CD4-positive, alpha-beta T cell treated with Interleukin-15 for 4 hours (primary cell): ENCODE measurements around the gene P2RX4.
A peak's percentile ranks its signal among the peaks of the same experiment; 100 is the strongest.
"Not testable (repeated sequence)": the region's sequence is repeated elsewhere in the genome, so short reads cannot be mapped to it uniquely, and the experiment has no call there.

ENCODE experiments used
- DNase-seq: peaks from one replicate; pipeline ENCODE4 v3.0.0-alpha.2; 2020; ENCODE audit warnings: low spot score

Gene P2RX4

GRCh38 chr12:121189131-121189530, 20.8 kb upstream of the P2RX4 start:
- DNase-seq = no peak

DNA sequence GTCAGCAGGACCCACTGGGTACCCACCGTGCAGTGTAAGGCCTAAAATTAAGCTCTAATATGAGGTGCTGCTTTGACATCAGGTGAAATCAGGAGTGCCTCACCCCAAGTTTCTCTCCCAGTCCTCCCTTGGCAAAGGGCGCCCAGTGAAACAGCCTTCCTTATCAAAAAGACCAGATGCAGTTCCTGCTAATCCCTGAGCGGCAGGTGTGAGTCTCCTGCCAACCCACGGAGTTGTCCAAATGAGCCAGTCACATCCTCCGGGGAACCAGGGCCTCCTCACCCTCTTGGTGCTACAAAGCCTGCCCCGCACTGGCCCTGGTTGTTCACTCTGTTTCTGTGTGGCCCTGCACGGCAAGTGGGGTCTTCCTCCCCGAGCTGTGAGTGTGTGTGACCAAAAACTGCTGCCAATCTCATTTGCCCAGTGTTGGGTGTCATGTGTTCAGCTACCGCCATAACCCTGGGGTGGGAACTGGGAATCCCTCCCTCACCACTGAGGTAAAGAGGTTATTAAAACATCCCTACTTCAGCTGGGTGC, 20.2 kb upstream of the P2RX4 start:
- no peak for DNase-seq

GRCh38 chr12:121190523-121191031, 19.4 kb upstream of the P2RX4 start:
- DNase-seq = peak; percentile 6

DNA sequence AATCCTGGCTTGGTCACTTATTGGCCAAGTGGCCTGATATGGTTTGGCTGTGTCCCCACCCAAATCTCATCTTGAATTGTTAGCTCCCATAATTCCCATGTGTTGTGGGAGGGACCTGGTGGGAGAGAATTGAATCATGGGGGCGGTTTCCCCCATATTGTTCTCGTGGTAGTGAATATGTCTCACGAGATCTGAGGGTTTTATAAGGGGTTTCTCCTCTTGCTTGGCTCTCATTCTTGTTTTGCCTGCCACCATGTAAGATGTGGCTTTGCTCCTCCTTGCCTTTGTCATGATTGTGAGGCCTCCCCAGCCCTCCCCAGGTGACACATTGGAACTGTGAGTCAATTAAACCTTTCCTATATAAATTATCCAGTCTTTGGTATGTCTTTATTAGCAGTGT, 18.8 kb upstream of the P2RX4 start:
- DNase-seq = no peak

GRCh38 chr12:121196902-121197301, 13.0 kb upstream of the P2RX4 start:
- no peak for DNase-seq

DNA sequence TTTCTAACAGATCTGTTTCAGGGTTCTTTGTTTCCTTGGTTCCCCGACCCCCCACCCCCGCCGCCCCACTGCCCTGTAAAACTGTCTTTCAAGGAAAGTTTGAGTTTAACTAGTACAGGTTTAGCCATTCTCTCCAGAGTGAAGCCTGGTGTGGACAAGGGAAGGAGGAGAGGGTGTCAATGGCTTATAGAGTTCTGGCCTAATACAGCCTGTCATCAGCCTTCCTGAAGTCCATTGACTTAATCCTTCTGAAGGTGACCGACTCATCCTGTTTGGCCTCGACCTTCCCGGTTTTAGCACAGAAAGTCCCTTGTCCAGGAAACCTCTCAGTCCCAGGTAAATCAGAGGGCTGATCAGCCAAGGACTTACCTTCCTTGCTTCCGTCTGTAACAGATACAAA, 11.0 kb upstream of the P2RX4 start:
- no peak for DNase-seq

DNA sequence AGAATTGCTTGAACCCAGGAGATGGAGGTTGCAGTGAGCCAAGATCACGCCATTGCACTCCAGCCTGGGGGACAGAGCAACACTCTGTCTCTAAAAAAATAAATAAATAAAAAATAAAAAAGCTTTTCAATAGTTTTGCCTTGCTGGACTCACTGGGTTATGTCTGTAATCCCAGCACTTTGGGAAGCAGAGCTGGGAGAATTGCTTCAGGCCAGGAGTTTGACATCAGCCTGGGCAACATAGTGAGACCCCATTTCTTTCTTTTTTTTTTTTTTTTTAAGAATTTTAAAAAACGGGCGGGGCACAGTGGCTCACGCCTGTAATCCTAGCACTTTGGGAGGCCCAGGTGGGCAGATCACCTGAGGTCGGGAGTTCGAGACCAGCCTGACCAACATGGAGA, 8.8 kb upstream of the P2RX4 start:
- DNase-seq = not testable (repeated sequence)

DNA sequence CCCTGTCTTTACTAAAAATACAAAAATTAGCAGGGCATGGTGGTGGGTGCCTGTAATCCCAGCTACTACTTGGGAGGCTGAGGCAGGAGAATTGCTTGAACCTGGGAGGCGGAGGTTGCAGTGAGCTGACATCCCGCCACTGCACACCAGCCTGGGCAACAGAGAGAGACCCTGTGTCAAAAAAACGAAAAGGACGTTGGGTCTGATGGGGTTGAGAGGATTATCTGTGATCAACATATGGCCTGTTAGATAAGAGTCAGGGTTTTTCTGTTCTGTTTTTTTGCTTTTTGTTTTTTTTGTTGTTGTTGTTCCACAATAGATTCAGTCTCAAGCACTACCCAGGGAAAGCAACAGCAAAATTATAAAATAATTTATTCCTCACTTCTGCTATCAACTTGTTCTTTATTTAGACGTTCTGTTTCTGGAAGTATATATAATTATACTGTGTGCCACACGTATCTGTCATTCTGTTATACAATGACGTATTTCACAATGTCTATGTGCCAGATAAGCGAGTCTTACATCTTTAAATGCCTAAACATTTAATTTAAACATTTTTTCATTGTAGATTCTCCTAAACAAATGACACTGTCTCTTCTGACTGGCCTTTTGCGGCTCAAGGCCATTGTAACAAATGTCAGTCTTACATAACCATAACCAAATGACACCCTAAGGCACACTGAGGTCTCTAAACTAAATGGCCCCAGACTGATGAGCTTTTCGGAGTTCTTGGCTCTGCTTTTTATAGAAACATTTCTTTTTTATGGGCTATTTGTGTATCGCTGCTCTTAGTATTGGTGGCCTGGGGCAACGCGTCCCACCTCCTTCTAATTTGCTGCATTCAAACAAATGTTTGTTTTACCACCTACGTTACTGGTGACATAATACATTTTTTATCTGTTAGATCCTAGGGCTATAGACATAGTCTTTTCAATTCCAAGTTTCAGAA, 7.2 kb upstream of the P2RX4 start:
- no peak for DNase-seq

DNA sequence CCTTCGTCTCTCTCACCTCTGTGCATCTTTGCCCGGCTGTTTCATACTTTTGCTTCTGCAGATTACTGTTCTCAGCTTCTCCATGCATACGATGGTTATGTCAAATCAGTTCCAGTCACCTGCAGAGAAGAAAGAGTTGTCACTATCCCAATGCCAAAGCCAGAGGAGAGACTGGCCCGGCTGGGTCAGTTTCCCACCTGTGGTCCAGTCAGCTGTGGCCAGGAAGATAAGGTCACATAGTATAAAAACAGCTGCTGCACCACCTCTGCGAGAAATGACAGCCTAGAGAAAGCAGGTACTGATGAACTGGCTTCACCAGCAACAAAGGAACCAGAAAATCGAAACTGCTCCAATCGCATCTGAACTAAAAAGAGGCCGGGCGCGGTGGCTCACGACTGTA, 6.4 kb upstream of the P2RX4 start:
- no peak for DNase-seq

DNA sequence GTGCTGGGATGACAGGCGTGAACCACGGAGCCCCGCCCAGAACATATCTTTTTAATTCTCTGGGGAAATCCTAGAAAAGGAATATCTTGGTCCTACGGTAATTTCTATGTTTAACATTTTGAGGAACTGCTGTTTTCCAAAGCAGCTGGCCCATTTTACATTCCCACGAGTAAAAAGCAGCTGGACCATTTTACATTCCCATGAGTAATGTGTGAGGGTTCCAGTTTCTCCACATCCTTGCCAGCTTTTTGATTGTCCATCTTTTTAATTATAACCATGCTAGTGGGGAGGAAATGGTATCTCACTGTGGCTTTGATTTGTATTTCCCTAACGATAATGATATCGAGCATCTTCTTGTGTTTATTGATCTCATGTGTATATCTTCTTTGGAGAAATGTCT, 4.4 kb upstream of the P2RX4 start:
- DNase-seq = no peak

GRCh38 chr12:121208571-121208970, 1.4 kb upstream of the P2RX4 start:
- DNase-seq = not testable (repeated sequence)

DNA sequence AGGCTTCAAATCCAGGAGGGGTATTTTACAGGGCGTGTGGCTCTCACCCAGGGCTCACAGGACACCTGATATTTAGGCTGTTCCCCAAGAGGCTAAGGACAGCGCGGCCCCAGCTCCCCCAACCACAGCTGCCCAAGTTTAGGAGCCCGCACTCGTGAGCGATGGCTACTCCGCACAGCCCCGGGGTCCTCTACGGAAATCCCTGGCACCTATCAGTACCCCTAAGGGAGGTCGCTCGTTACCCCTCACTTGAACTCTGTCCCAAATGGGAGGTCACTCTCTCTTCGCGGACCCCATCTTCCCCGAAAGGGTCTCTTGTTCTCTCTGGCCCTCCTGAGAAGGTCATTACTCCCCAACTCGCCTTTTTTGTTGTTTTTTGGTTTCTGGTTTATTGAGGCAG, 708 bp upstream of the P2RX4 start:
- no peak for DNase-seq

DNA sequence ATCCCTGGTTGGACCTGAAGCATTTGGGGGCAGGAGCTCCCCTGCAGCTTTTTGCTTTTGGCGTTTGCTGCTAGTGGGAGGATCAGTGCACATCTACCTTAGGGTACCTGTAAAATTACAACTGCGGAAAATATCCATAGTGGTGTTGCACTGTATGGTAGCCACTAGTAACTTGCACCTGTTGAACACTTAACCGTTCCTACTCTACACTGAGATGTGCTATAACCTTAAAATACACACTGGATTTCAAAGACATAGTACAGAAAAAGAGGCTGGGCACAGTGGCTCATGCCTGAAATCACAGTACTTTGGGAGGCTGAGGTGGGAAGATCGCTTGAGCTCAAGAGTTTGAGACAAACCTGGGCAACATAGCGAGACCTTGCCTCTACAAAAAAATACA, 2.9 kb downstream of the P2RX4 start:
- DNase-seq = no peak

GRCh38 chr12:121214166-121214777, 4.3 kb downstream of the P2RX4 start:
- DNase-seq = peak; percentile 74

DNA sequence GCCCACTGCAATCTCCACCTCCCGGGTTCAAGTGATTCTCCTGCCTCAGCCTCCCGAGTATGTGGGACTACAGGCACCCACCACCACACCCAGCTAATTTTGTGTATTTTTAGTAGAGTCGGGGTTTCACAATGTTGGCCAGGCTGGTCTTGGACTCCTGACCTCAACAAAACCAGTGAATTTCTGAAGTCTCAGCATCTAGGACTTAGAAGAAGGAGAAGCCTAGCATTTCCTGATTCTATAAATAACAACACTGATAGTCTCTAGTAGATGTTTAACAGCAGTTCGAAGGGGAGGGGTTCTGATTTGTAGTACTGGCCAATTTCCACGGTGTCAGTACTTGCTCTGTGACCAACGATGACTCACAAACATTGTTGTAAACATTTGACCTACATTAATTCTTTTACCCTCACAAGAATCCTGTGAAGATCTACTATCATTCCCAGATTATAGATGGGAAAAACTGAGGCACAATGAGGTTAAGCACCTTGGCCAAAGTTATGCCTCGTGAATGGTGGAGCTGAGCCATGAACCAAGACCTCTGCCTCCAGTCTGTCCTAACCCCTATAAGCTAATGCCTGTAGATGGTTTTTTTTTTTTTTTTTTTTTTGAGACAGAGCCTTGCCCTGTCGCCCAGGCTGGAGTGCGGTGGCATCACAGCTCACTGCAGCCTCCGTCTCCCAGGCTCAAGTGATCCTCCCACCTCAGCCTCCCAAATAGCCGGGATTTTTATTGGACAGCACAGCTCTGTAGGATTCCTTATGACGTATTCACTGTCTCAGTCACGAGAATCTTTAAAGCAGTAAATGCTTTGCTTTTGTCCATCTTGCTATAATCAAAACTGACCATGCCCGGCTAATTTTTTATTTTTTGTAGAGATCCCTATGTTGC, 5.2 kb downstream of the P2RX4 start:
- peak; percentile 33 for DNase-seq

- DNase-seq = no peak
These were observed 6.2 kb downstream of the P2RX4 start for GRCh38 chr12:121216102-121216501.

DNA sequence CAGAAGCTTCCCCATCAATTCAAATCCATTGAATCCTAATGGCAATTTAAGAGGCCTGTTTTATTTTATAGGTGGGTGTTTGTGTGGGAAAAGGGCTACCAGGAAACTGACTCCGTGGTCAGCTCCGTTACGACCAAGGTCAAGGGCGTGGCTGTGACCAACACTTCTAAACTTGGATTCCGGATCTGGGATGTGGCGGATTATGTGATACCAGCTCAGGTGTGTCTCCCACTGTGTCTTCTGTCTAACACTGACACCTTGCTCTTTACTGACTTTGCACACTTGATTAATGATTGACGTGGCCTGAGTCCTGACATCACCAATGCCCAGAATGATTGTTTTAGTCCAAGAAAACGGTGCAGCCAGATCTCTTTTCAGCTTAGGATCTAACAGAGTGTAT, 7.1 kb downstream of the P2RX4 start:
- no peak for DNase-seq

- no peak for DNase-seq
These were observed 7.8 kb downstream of the P2RX4 start for GRCh38 chr12:121217761-121218160.

- no peak for DNase-seq
These were observed 8.8 kb downstream of the P2RX4 start for GRCh38 chr12:121218588-121219352.

GRCh38 chr12:121219353-121219986, 9.5 kb downstream of the P2RX4 start:
- no peak for DNase-seq

- peak; percentile 19 for DNase-seq
These were observed 12.9 kb downstream of the P2RX4 start for GRCh38 chr12:121222847-121223246.
